KG1 (cell line): ENCODE data around the gene TNFRSF18.

Source experiments
- DNase-seq: peaks from one replicate; lab custom pipeline; 2025; lab: John Stamatoyannopoulos, UW

The TNFRSF18 gene

DNA sequence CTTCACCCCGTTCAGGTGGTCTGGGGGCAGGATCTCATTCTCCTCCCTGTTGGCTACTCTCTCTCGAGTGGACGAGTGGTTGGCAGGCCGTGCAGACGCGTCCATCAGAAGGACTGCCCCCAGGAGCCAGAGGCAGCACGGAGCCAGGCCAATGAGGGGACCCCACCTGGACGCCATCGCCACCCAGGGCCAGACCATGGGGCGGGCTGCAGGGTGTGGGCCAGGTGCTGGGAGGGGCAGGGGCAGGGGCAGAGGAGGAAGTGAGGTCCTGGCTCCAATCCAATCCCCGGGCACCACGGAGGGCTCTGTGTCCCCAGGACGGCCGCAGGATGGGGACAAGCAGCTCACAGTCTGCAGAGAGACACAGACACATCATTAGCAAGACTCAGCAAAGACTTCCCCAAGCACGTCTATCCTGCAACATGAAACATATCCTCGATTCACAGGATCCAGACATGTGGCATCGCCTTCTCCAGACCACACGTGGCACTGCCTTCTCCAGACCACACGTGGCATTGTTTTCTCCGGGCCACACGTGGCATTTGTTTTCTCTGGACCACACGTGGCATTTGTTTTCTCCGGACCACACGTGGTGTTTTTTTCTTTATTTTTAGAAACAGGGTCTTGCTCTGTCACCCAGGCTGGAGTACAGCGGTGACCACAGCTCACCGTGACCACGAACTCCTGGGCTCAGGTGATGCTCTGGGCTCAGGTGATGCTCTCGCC is 22.4 kb upstream of the TNFRSF18 start:
- DNase-seq, result no peak

DNA sequence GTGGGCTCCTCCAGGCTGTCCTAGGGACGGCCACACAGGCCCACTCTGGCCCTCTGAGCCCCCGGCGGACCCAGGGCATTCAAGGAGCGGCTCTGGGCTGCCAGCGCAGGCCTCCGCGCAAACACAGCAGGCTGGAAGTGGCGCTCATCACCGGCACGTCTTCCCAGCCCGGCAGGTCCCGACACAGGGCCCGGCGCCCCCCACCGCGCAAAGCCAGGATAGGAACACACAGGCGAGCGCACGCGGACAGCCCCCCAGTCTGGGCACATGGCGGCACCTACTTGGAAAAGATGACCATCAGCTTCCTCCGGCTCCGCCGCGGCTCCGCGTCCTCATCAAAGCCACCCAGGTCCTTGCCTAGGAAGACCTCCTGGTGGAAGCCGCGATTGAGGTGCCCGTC is 21.8 kb upstream of the TNFRSF18 start:
- DNase-seq, result no peak

DNA sequence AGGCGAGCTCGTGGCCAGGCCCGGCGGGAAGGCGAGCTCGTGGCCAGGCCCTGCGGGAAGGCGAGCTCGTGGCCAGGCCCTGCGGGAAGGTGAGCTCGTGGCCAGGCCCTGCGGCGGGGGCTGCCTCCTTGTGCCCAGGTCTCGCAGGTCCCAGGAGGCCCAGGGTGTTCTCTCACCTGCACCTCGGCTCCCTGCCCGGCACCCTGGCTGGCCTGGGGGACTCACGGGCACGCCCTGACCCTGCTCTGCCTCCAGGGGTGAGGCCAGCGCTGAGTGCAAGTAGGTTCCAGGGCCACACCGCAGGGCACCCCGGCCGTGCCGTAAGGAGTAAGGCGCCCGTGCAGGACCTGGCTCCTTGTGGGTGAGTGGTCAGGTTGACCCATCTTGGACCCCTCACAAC is 21.0 kb upstream of the TNFRSF18 start:
- DNase-seq, result no peak

DNA sequence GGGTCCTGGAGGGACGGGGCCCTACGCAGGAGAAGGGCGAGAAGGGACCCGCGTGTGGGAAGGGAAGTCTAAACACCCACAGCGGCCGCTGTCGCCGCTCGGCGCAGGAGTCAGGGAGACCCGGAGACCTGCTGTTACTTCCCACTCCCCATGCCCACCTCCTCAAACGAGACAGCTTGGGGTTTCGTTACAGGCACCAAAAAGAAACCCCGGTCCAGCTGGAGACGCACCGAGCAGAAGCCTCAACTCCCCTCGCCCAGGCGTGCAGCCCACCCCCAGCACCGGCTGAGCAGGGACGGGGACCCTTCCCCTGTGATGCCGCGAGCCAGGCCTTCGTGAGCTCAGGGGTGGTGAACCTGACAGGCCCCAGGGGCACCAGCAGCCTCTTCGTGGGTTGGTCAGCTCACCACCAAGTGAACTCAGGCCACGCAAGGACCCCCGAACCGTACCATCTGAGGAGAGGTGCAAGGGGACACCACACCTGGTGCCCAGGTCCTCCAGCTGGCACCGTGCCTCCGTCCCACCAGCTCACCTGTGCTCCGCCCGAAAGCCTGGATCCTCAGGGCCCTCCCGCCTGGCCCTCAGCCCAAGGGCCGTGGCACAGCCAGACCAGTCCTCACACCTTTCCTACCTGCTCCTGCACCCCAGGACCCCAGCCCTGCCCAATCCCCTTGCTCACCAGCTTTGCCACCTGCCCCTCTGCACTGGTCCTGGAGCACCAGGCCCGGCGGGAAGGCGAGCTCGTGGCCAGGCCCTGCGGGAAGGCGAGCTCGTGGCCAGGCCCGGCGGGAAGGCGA is 20.4 kb upstream of the TNFRSF18 start:
- no peak for DNase-seq

DNA sequence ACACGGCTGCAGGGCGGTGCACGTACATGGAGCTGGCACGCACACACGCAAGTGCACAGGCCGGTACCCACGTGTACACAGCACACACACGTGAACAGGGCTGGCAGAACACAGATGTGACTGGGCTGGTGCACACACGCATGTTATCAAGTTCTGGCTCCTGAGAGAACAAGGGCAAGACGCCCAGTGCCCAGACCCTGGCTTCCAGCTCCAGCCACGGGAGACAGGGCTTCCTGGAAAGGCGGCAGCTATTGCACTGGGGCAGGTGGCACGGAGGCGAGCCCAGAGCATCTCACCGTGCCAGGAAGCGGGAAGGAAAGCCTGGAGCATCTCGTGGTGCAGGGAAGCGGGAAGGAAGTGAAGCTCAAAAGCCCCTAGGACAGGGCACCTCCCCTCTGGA is 19.5 kb upstream of the TNFRSF18 start:
- DNase-seq, result no peak

DNA sequence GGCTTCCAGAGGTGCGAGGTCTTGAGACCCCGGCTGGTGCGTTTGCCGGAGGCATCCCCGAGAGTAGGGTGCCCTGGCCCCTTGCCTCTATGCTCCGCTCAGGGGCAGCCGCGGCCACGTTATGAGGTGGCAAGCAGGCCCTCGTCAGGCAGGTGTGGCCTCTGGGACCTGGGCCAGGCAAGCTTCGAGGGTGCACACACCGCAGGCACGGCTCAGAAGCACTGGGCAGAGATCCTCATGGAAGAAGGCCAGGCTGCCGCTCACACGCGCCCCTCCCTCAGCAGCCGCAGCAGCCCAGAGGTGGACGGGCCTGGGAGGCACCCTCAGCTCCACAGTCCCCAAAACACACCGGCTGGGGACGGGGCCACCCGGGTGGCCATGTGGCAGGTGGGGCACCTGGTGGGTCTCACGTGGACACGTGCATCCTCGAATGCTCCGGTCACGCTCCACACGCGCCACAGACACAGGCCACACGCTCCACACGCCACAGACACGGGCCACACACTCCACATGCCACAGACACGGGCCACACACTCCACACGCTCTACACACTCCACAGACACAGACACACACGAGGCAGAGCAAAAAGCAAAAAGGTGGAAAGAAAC is 18.9 kb upstream of the TNFRSF18 start:
- DNase-seq, result no peak

DNA sequence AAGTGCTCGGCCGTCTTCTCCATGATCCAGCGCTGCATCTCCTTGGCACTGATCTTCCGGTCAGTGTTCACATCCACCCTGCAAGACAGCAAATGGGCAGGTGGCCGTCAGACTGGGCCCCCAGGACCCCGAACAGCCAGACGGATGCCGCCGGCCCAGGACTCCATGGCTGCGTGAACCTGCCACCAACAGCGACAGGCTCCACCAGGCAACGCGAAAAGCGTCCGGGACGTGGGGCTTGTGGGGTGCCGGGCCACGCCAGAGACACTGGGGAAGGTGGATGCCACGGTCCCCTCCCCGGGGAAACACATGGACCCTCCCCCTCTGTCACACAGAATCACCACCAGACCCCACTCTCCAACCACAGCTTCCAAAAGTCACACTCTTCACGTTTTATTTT is 17.5 kb upstream of the TNFRSF18 start:
- DNase-seq, result no peak

DNA sequence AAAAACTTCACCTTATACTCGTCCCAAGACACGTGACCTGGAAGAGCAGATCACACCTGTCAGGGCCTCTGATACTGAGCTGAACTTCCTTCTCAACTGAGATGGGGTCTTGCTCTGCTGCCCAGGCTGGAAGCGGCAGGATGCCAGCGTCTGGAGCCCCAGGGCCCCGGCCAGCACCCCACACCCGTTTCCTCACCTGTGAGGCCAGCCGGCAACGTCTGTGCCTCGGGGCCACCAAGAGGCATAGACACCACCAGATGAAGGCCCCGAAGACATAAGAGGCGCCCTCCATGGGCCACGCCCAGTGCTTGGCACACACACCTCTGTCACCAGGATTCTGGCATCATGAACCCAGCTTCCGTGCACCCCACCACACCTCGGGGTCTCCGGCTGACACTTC is 16.9 kb upstream of the TNFRSF18 start:
- no peak for DNase-seq

DNA sequence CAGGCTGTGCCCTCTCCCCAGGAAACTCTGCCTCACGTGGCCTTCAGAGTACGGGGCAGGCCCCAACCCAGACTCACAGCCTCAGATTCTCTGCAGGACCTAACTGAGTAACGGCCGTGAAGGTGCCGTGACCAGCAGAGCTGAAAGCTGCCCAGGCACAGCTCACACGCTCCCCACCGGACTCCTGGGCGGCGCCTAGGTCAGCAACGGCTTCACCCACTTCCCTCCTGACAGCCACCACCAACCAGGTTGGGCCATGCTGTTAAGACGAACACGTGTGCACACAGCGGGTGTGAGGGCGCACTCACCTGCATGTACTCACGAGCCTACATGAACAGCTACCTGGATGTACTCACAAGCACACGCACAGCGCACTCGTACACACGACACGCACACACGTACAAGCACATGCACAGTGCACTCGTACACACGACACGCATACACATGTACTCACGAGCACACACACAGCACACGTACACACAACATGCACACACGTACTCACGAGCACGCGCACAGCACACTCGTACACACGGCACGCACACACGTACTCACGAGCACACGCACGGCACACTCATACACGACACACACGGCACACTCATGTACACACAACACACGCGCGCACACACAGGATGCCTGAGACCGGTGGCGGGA is 16.3 kb upstream of the TNFRSF18 start:
- no peak for DNase-seq

DNA sequence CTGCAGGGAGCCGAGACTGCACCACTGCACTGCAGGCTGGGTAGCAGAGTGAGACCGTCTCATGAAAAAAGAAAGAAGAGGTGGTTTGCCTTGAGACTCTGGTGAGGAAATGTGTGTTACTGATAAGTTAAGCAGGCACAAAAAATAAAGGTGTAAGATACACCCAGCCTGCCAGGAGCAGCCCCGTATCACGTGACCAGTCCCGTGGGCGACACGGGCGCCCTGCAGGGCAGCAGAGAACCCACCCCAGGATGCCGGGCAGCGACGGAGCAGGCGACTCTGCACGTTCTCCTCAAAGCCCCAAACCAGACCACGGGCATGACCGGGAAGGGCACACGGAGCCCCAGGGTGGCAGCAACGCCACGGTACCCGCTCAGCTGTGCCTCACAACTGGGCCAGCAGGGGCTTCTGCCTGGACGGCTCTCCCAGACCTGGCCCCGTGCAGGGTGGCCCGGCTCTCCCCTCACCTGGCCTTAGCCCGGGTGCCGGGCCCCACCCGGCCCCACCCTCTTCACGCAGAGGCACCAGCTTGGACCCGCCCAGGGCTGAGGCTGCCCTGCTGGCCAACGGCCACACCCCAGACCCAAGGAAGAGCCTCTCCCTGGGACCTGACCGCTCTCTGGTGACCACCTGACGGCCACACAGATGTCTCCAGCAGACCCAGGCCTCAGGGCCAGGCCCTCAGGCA is 15.6 kb upstream of the TNFRSF18 start:
- DNase-seq, result no peak

DNA sequence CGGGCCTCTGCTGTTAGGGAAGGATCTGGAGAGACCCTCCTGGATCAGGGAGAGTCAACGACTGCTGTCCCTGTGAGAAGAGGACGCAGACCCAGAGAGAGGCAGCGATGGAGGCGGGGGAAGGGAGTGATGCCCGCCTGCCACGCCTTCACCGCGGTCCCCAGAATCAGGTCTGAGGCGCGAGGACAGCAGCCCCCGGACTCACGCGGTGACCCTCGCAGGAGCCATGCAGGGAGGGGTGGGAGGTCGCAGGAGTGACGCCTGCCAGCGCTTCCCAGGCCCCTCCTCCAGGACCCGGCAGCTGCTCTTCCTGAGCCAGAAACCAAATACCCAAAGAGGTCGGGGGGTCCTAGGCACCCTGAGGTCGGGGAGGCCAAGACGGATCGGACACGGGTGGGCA is 13.8 kb upstream of the TNFRSF18 start:
- DNase-seq, result no peak

DNA sequence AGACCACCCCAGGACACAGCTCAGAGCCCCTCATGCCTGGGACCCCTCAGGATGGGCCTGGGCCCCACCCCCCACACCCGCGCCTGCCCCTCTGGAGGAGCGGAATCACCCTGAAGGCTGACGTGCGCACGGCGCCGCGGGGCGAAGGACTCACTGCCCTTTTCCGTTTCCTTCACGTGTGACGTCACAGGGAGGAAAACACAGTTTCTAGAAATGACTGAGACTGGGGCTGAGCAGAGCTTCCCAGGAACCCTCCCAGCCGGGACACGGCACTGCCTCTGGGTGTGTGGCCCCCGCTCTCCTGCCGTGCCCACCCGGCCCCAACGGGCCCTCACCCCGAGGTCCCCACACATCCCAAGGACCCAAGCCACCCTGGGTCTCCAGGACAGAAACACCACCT is 12.9 kb upstream of the TNFRSF18 start:
- no peak for DNase-seq

DNA sequence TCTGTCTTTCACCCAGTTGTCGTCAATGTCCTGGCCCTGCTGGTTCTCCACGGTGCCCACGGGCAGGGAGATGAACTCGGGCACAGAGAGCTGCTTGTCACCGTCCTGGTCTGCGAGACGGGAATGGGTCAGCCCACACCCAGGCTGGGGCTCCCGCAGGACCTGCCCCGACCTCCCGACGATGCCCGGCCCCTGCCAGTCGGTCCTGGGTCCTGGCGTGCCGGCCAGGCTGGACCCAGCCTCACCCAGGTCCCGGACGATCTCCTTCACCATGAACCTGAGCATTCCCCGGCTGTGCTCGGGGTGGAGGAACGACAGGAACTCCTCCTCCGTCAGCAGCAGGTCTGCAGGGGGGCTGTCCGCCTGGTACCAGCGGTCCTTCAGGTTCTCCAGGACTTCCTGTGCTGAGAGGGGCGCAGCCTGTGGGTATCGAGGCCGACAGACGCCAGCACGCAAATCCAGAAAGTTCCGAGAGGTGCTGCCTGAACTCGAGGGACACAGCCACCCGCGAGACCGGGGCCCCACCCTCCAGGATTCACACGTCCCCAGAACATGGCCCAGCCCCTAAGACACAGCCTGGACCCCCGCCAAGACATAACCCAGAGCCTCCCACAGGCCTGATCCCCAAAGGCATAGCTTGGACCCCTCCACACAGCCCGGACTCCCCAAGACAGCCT is 12.3 kb upstream of the TNFRSF18 start:
- DNase-seq, result no peak

DNA sequence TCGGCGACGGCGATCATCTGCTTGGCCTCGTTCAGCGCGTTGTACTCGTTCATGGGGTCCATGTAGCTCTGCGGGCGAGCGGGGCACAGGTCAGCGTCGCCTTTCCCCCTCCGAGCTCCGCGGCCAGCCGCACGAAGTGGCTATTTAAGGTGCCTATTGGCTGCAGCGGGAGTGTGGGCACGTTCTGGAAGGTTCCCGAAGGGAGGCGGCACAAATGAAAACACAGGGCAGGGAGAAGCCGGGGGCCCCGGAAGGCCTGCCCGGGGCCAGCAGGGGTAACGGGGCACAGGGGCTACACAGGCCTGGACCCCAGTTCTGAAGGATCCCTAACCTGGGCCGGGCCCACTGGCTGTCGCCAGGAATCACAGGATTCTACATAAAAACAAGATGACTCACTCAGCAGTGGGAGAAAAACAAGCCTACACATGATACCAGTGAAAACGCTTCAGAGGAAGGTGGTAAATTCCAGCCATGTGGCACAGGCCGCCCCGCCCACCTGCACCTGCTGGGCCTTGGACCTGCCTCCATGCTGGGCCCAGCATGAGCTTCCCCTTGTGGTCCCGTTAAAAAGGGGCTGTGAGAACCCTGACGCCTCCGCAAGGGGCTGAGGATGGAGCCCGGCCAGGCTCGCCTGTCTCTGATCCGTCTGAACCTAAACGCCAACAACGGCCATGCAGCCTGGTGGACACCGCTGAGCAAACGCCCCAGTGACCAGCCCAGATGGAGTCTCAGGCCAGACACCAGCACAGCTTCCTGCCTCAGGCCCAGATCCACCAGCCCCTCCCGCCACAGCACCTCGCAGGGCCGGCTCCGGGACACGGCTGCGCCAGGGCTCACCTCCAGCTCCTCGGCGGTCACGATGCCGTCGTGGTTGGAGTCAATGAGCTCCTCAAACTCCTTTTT is 11.5 kb upstream of the TNFRSF18 start:
- no peak for DNase-seq

DNA sequence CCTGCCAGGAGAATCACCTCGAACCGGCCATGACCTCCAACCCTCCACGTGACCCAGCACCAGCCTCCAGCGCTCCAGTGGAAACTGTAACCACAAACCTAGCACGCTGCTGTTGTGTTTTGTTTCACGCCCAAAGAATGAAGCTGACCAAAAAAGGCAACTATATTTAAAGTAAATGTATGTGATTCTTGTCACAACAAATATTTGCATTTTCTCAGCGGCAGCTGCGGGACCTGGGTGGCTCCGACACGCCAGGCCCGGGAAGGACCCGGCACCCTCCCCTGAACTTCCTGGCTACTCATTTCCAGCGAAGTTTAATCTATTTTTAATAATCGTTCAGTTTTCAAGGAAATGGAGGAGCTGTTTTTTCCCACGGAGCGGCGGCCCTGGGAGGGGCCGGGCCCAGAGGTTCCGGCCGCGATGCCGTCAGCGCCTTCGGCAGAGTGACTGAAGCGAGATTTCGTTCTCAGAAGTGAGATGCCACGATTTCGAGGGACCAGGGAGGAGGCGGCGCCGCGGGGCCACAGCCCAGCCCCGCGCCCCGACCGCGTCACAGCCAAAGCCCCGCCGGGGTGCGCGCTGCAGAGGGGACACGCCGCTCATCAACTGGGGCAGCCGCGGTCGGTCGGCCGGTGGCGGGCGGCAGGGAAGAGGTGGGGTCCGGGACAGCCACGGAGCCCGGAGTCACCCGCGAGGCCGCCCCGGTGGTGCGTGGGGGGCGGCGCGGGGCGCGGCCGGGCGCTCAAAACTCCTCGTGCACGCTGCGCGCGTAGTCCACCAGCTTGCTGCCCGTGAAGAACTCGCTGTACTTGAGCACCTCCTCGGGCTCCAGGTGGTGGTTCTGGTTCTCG is 10.6 kb upstream of the TNFRSF18 start:
- no peak for DNase-seq

DNA sequence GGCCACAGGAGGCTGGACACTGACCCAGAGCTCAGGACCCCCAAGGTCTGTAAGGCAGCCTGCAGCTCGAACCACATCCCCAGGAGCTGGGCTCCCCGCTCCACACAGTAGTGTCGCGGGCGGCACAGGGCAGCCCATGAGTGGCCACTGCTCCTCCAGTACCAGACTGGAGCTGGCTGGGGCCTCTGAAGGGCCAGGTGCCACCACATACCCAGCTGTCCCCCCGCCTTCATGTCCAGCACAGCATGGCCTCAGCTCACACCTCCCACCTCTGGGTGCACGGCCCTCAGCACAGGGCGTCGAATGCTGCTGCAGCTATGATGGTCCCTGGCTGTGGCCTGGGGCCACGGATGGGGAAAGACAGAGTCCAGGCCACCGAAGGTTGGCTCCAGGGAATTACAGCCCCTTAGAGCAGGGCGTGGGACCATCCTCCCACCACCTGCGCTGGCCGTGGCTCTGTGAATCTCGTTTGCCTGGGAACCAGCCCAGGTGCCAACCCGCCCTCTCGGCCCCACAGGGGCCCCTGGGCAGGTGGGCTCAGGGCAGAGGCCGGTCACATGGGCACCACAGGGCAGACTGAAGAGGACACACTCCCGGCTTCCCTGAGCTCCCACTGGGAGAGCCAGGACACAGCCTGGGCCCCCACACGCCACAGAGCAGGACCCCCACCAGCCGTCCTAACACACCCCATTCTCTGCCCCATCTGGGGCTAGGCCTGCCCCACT is 9.7 kb upstream of the TNFRSF18 start:
- no peak for DNase-seq

DNA sequence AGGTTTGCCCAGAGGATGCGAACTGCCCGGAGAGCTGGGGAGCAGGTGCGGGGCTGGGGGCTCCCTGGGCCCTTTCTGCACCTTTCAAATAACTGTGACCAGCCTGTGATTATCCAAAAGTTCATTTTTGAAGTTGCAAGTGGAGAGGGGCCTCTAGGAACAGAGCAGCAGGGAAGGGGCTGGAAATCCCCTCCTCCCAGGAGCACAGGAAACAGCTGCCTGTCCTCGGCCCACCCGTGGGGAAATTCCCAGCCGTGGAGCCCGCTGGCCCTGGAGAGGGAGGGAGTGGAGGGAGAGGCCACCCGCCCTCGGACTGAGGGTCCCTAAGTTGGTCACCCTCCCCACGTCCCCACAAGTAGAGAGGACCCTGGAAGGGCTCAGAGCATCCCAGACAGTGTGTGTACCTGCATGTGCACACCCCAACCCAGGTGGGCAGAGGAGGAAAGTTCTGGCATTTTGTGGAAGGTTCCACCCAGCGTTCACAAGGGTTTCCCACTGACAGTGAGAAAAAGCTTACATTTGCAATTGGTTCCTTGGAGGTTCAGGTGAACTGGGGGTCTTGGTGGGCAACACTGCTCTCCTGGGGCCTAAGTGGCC is 8.8 kb upstream of the TNFRSF18 start:
- no peak for DNase-seq
